Mucosa of descending colon (tissue), 3 donors: ENCODE data around the gene ARHGAP26. TPM values are rescaled to one million over a fixed set of nuclear protein-coding genes. Genes with fewer than 3 reads are reported as not detected.
"Not testable (repeated sequence)": the region's sequence is repeated elsewhere in the genome, so short reads cannot be mapped to it uniquely, and the experiment has no call there.

Experiments used
- ATAC-seq: fragments of 200-7000 bp; cut with Tn5 transposase; one replicate; pipeline ENCODE4 v1.9.1; 2020; ENCODE audit warnings: mild to moderate bottlenecking, moderate library complexity
- DNase-seq, 3 donors: peaks; one replicate each; pipeline ENCODE4 v3.0.0-alpha.2; 2020
- H3K36me3 ChIP-seq: fragments of 200-600 bp; one replicate; pipeline ENCODE4 v1.8.0; 2021; ENCODE audit warnings: low read depth, mild to moderate bottlenecking
- H3K4me1 ChIP-seq: fragments of 200-600 bp; one replicate; pipeline ENCODE4 v1.8.0; 2021; ENCODE audit warnings: low read depth, mild to moderate bottlenecking
- H3K4me3 ChIP-seq: fragments of 200-600 bp; one replicate; pipeline ENCODE4 v1.8.0; 2021; ENCODE audit warnings: mild to moderate bottlenecking
- H3K9me3 ChIP-seq: fragments of 200-600 bp; one replicate; pipeline ENCODE4 v1.8.0; 2021; ENCODE audit warnings: mild to moderate bottlenecking
- intact Hi-C, 2 donors: fragments of 100-400 bp; cut with DNase I in 1 of 2; cut with micrococcal nuclease in 1 of 2; formaldehyde crosslinking; loops; one replicate each; pipeline versions ENCODE4 v1.11.0 to v1.11.1; 2022; cut with DNase I, micrococcal nuclease
- total RNA-seq, 3 donors: library from RNA; stranded (reverse); fragmentation: NEBNext Ultra II Directional in 2 of 3; extraction: Animal tissue kit (Norgen Biotek cat#: 25700) in 2 of 3; gene quantifications; one replicate each; pipeline versions ENCODE4 v1.2.1 to v1.2.4, GENCODE V29; 2021 to 2023
- TF ChIP-seq, protein P1 (sequence below): fragments of 200-600 bp; IDR thresholded peaks from one replicate; pipeline ENCODE4 v1.8.0; 2022; ENCODE audit warnings: antibody characterized with exemption, mild to moderate bottlenecking
- donor health status: DM: no; HTN: no; CAD: no; lungs with moderate emphysema.
- donor health status: DM: no; HTN: no; CAD: no.
- donor health status: DM: no; HTN: yes; CAD: no.

The ARHGAP26 gene
- total RNA-seq, 3 donors from 2014 or later: 52.9 to 96.0 (median 67.8) TPM

DNA sequence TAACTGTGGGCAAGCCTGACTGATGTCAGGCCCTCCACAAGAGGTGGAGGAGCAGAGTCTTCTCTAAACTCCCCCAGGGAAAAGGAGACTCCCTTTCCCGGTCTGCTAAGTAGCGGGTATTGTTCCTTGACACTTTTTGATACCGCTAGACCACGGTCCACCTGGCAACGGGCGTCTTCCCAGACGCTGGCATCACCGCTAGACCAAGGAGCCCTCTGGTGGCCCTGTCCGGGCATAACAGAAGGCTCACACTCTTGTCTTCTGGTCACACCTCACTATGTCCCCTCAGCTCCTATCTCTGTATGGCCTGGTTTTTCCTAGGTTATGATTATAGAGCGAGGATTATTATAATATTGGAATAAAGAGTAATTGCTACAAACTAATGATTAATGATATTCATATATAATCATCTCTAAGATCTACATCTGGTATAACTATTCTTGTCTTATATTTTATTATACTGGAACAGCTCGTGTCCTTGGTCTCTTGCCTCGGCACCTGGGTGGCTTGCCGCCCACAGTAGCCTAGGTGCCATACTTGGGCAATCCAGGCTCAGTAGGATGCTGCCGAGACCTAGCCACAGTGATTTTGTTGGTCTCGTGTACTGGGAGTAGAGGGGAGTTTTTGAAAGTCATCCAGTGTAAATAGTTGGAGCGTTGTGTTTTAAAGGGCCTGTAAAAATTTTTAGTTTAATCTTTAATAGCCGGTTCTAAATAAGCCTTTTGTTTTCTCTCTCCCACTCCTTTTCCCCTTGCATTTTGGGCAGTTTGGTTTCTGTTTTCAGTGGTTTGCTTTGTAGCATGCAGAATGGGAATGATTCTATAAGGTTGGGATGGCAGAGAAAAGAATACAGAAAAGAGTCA lies 195.3 kb downstream of the ARHGAP26 start:
- H3K9me3 ChIP-seq, H3K4me1 ChIP-seq, intact Hi-C loops, H3K4me3 ChIP-seq, ATAC-seq, H3K36me3 ChIP-seq: not testable (repeated sequence)
- TF ChIP-seq, protein P1, sequence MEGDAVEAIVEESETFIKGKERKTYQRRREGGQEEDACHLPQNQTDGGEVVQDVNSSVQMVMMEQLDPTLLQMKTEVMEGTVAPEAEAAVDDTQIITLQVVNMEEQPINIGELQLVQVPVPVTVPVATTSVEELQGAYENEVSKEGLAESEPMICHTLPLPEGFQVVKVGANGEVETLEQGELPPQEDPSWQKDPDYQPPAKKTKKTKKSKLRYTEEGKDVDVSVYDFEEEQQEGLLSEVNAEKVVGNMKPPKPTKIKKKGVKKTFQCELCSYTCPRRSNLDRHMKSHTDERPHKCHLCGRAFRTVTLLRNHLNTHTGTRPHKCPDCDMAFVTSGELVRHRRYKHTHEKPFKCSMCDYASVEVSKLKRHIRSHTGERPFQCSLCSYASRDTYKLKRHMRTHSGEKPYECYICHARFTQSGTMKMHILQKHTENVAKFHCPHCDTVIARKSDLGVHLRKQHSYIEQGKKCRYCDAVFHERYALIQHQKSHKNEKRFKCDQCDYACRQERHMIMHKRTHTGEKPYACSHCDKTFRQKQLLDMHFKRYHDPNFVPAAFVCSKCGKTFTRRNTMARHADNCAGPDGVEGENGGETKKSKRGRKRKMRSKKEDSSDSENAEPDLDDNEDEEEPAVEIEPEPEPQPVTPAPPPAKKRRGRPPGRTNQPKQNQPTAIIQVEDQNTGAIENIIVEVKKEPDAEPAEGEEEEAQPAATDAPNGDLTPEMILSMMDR: peak; percentile 19
- DNase-seq: peak in 2 of 3 donors; percentile 39 to 43

DNA sequence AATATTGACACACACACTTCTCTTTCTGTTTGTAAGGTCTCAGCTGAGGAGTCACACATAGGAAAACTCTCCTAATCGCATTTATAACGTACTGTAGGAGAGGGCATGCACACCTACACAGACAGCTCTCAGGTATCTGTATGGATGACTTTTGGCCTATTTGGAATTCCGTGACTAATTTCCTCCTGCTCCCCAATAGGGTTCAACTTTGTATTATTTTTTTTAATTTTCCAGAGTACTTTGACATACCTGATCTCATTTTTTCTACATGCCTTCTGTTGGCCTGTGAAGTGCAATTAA lies 195.9 kb downstream of the ARHGAP26 start:
- intact Hi-C loops: no loop called here
- Histone ChIP-seq H3K36me3 (no peaks in the 10 kb centered on the region), H3K4me3 (no peak overlapping the region), H3K9me3 (no peaks in the 10 kb centered on the region), H3K4me1 (no peaks in the 10 kb centered on the region)
- ATAC-seq (no peak), DNase-seq (no peak)
- TF ChIP-seq, protein P1: no peak

DNA sequence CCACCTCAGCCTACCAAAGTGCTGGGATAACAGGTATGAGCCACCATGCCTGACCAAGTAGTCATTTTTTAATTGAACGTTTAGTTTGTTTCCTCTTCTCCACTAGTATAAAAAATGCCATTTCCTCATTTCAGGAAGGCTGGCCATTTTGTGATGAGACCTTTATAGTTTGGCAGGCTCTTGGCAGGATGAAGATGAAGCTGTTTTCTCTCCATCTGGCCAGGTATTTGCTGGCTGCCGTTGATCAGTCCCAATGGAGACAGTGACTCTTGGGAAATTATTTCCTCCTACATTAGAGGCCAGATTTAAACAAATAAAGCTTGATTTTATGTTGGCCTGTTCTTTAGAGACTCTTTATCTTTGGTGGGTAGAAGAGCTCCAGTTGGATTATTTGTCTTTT lies 199.0 kb downstream of the ARHGAP26 start:
- Histone ChIP-seq H3K4me1 (no peaks in the 10 kb centered on the region), H3K36me3 (no peaks in the 10 kb centered on the region), H3K4me3 (no peak overlapping the region), H3K9me3 (no peaks in the 10 kb centered on the region)
- intact Hi-C loops: no loop called here
- TF ChIP-seq, protein P1: no peak
- DNase-seq (no peak), ATAC-seq (no peak)

DNA sequence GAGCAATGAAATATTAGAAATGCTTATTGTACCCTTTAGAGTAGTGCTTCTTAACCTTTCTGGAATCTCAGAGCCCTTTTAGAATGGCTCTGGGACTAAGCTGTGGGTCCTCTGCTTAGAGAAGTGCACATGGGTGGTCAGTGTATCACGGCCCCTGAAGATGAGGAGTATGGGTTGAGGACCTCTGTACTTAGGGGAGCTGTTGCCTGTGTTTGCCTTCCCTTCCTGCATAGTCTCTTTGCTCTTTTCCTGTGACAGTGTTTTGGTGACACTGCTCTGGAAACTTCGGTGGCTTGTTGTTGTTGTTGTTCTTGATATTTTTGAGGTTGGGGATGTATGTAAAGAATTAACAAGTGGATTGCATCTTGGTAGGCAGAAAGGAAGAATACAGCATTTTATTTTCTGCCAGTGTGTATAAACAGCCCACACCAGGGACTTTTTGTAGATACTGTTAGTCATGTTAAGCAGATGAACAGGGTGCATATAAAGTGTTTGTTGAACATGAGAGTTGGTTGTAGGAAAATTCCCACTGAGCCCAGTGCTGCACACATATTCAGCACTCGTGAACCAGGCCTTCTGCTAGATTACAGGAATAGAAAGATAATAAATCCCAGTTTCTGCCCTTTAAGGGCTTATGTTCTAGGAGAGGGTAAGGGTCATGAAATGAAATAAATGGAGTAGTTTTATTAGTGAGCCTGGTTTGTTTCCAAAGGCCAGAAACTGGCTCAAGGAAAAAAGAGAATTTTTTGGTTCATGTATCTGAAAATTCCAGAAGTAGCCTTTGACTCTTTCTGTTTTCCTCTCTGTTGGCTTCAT lies 199.7 kb downstream of the ARHGAP26 start:
- Histone ChIP-seq H3K4me3 (no peak overlapping the region), H3K4me1 (no peaks in the 10 kb centered on the region), H3K36me3 (no peaks in the 10 kb centered on the region), H3K9me3 (no peaks in the 10 kb centered on the region)
- TF ChIP-seq, protein P1: no peak
- intact Hi-C loops: no loop called here
- no peak for ATAC-seq
- no peak for DNase-seq

DNA sequence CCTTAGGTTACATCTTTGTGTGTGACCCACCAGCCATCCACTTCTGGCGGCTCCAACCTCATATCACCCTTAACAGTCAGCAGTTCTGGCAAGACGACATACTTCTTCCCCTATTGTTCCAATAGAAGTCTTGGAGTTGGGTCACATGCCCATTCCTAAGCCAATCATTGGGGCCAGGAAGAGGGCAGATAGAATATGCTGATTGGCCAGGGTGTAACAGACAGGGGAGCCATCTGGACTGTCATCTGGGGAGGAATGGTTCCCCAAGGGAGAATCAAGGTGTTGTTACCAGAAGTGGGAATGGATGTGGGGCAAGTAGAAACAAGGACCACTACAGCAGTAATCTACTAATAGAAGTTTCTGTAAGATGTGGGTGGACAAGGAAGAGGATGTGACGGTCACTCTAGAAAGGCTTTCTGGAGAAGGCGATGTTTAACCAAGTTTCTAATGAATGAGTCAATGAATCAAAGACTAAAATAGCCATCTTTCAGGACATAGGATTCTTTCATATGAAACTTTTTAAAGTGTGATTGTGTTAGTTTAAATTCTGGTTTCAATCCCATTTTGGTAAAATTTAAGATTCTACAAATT lies 200.4 kb downstream of the ARHGAP26 start:
- intact Hi-C loops: no loop called here
- Histone ChIP-seq H3K9me3 (no peaks in the 10 kb centered on the region), H3K4me1 (no peaks in the 10 kb centered on the region), H3K4me3 (no peak overlapping the region), H3K36me3 (no peaks in the 10 kb centered on the region)
- no peak for ATAC-seq
- TF ChIP-seq, protein P1: no peak
- no peak for DNase-seq
